Upper lobe of left lung (tissue), 4 donors: ENCODE data around the gene ZMYND11.

Experiments
- CTCF ChIP-seq, 6 experiments: fragments of 450-650 bp in 4 of 6; fragments of 200-600 bp in 2 of 6; sonication (generic) in 2 of 6; IDR thresholded peaks; one replicate each; pipeline ENCODE4 v1.5.1; 2016 to 2019; ENCODE audit warnings: antibody characterized with exemption in 6 of 6
- EP300 ChIP-seq, 4 donors: sonication (generic); formaldehyde crosslinking; IDR thresholded peaks; one replicate each; pipeline ENCODE4 v1.5.1; 2017; ENCODE audit warnings: antibody characterized with exemption in 4 of 4, control low read depth in 2 of 4
- POLR2A ChIP-seq, 4 donors: fragments of 450-650 bp; IDR thresholded peaks; one replicate each; pipeline ENCODE4 v1.5.1; 2016 to 2017; ENCODE audit warnings: antibody characterized with exemption in 4 of 4, mild to moderate bottlenecking in 2 of 4
- POLR2AphosphoS5 ChIP-seq, 2 donors: sonication (generic); formaldehyde crosslinking; IDR thresholded peaks; one replicate each; pipeline ENCODE4 v1.5.1; 2017; ENCODE audit warnings: antibody characterized with exemption in 2 of 2

DNA sequence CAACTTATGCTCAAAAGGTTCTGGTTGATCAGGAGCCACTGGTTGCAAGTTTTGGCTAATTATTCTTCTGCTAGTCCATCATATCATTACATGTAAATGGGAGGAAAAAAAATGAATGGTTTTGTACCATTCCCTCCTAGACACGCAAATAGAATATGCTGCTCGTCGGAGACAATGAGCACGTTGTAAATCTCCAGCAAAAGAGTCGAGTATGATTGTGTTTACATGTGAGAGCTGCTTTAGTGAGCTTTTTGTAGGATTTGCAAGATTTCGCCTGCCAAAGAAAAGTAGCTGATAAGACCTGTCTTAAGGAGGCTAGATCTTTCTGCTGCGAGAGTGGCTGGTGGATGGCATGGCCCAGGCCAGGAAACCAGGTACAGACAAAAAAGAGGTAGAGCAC, 109.0 kb downstream of the ZMYND11 start:
- no peak for TF ChIP-seq CTCF (IDR thresholded peaks at IDR 0.05)
- TF ChIP-seq POLR2A (IDR thresholded peaks at IDR 0.05) = no peak
- no peak for TF ChIP-seq EP300 (IDR thresholded peaks at IDR 0.05)
- no peak for TF ChIP-seq POLR2AphosphoS5 (IDR thresholded peaks at IDR 0.05)
